Muscle layer of duodenum (tissue), 2 donors: ENCODE data around the gene MMP20.

Experiments used
- H3K27ac ChIP-seq: one replicate; pipeline ENCODE4 v1.7.0; 2013; ENCODE audit warnings: mild to moderate bottlenecking, low read length
- H3K27me3 ChIP-seq: one replicate; pipeline ENCODE4 v1.7.0; 2013; ENCODE audit warnings: low read depth, mild to moderate bottlenecking, control low read depth, low read length
- H3K36me3 ChIP-seq, 2 donors: one replicate each; pipeline ENCODE4 v1.7.0; 2013; ENCODE audit warnings: low read length in 2 of 2, control low read depth in 1 of 2, mild to moderate bottlenecking in 1 of 2; ENCODE audit not compliant: insufficient read depth in 2 of 2, control insufficient read depth in 1 of 2
- H3K4me1 ChIP-seq, 2 donors: one replicate each; pipeline ENCODE4 v1.7.0; 2013; ENCODE audit warnings: low read length in 2 of 2, mild to moderate bottlenecking in 2 of 2, control low read depth in 1 of 2, moderate library complexity in 1 of 2; ENCODE audit not compliant: insufficient read depth in 2 of 2, control insufficient read depth in 1 of 2
- H3K4me3 ChIP-seq, 2 donors: one replicate each; pipeline ENCODE4 v1.7.0; 2013; ENCODE audit warnings: low read length in 2 of 2, low read depth in 1 of 2, mild to moderate bottlenecking in 1 of 2
- H3K9me3 ChIP-seq, 2 donors: one replicate each; pipeline ENCODE4 v1.7.0; 2013; ENCODE audit warnings: low read length in 2 of 2, control low read depth in 1 of 2, mild to moderate bottlenecking in 1 of 2; ENCODE audit not compliant: control insufficient read depth in 1 of 2
- donor health status: healthy.

MMP20 gene

GRCh38 chr11:102591160-102591718, 33.9 kb downstream of the MMP20 start:
- Histone ChIP-seq H3K27me3 (no peaks in the 10 kb centered on the region), H3K36me3 (no peaks in the 10 kb centered on the region), H3K27ac (no peak overlapping the region), H3K9me3 (no peaks in the 10 kb centered on the region), H3K4me3 (no peak overlapping the region), H3K4me1 (no peaks in the 10 kb centered on the region)

- H3K27me3 ChIP-seq, result no peaks in the 10 kb centered on the region
- H3K9me3 ChIP-seq, result no peaks in the 10 kb centered on the region
- no peaks in the 10 kb centered on the region for H3K36me3 ChIP-seq
- no peak overlapping the region for H3K4me3 ChIP-seq
- H3K27ac ChIP-seq, result no peak overlapping the region
- H3K4me1 ChIP-seq, result no peaks in the 10 kb centered on the region
These were observed 34.7 kb downstream of the MMP20 start for GRCh38 chr11:102590276-102591049.

GRCh38 chr11:102589047-102589459, 36.1 kb downstream of the MMP20 start:
- H3K27ac ChIP-seq, result no peak overlapping the region
- H3K9me3 ChIP-seq, result no peaks in the 10 kb centered on the region
- no peaks in the 10 kb centered on the region for H3K27me3 ChIP-seq
- H3K4me1 ChIP-seq, result no peaks in the 10 kb centered on the region
- no peak overlapping the region for H3K4me3 ChIP-seq
- H3K36me3 ChIP-seq, result no peaks in the 10 kb centered on the region

- Histone ChIP-seq H3K27ac (no peak overlapping the region), H3K4me1 (no peaks in the 10 kb centered on the region), H3K9me3 (no peaks in the 10 kb centered on the region), H3K27me3 (no peaks in the 10 kb centered on the region), H3K4me3 (no peak overlapping the region), H3K36me3 (no peaks in the 10 kb centered on the region)
These were observed 37.4 kb downstream of the MMP20 start for GRCh38 chr11:102587722-102588121.

- no peak overlapping the region for H3K27ac ChIP-seq
- no peaks in the 10 kb centered on the region for H3K36me3 ChIP-seq
- H3K4me1 ChIP-seq, result no peaks in the 10 kb centered on the region
- no peaks in the 10 kb centered on the region for H3K27me3 ChIP-seq
- H3K9me3 ChIP-seq, result no peaks in the 10 kb centered on the region
- H3K4me3 ChIP-seq, result no peak overlapping the region
These were observed 41.8 kb downstream of the MMP20 start for GRCh38 chr11:102583141-102583873.

- H3K4me1 ChIP-seq, result no peaks in the 10 kb centered on the region
- no peaks in the 10 kb centered on the region for H3K9me3 ChIP-seq
- no peak overlapping the region for H3K4me3 ChIP-seq
- H3K27ac ChIP-seq, result no peak overlapping the region
- H3K27me3 ChIP-seq, result no peaks in the 10 kb centered on the region
- no peaks in the 10 kb centered on the region for H3K36me3 ChIP-seq
These were observed 43.0 kb downstream of the MMP20 start for GRCh38 chr11:102582140-102582539.

GRCh38 chr11:102581066-102581465, 44.1 kb downstream of the MMP20 start:
- no peaks in the 10 kb centered on the region for H3K9me3 ChIP-seq
- no peaks in the 10 kb centered on the region for H3K27me3 ChIP-seq
- no peak overlapping the region for H3K4me3 ChIP-seq
- no peak overlapping the region for H3K27ac ChIP-seq
- no peaks in the 10 kb centered on the region for H3K4me1 ChIP-seq
- no peaks in the 10 kb centered on the region for H3K36me3 ChIP-seq

- Histone ChIP-seq H3K27me3 (no peaks in the 10 kb centered on the region), H3K4me1 (no peaks in the 10 kb centered on the region), H3K36me3 (no peaks in the 10 kb centered on the region), H3K4me3 (no peak overlapping the region), H3K9me3 (no peaks in the 10 kb centered on the region), H3K27ac (no peak overlapping the region)
These were observed 44.8 kb downstream of the MMP20 start for GRCh38 chr11:102580185-102580951.

- H3K4me1 ChIP-seq, result no peaks in the 10 kb centered on the region
- no peaks in the 10 kb centered on the region for H3K27me3 ChIP-seq
- no peaks in the 10 kb centered on the region for H3K36me3 ChIP-seq
- H3K4me3 ChIP-seq, result no peak overlapping the region
- H3K9me3 ChIP-seq, result no peaks in the 10 kb centered on the region
- no peak overlapping the region for H3K27ac ChIP-seq
These were observed 47.4 kb downstream of the MMP20 start for GRCh38 chr11:102577723-102578122.

GRCh38 chr11:102577182-102577581, 48.0 kb downstream of the MMP20 start:
- no peaks in the 10 kb centered on the region for H3K4me1 ChIP-seq
- H3K27me3 ChIP-seq, result no peaks in the 10 kb centered on the region
- no peak overlapping the region for H3K4me3 ChIP-seq
- no peaks in the 10 kb centered on the region for H3K36me3 ChIP-seq
- no peak overlapping the region for H3K27ac ChIP-seq
- H3K9me3 ChIP-seq, result no peaks in the 10 kb centered on the region

GRCh38 chr11:102576350-102576749, 48.8 kb downstream of the MMP20 start:
- Histone ChIP-seq H3K27me3 (no peaks in the 10 kb centered on the region), H3K4me3 (no peak overlapping the region), H3K36me3 (no peaks in the 10 kb centered on the region), H3K9me3 (no peaks in the 10 kb centered on the region), H3K27ac (no peak overlapping the region), H3K4me1 (no peaks in the 10 kb centered on the region)
